Measurements from ENCODE around the gene FAM43B.

The FAM43B gene

GRCh38 chr1:20528221-20528620, 24.2 kb upstream of the FAM43B start:
- Histone ChIP-seq H3K4me1 (ENCODE audit: control insufficient read depth, insufficient read depth, low read length, unreplicated experiment) (no peaks in the 10 kb centered on the region), H3K36me3 (ENCODE audit: insufficient read depth, low read length) (no peaks in the 10 kb centered on the region), H3K4me3 (ENCODE audit: low read depth, low read length) (no peak overlapping the region), H3K27ac (ENCODE audit: low read depth, low read length) (no peak overlapping the region), H3K79me2 (ENCODE audit: control insufficient read depth, insufficient read depth, low read length, unreplicated experiment) (no peaks in the 10 kb centered on the region), H2AFZ (ENCODE audit: low read length, unreplicated experiment) (no peak overlapping the region), H3K27me3 (ENCODE audit: insufficient read depth, low read length) (peaks cover 38% of the 10 kb centered on the region)

DNA sequence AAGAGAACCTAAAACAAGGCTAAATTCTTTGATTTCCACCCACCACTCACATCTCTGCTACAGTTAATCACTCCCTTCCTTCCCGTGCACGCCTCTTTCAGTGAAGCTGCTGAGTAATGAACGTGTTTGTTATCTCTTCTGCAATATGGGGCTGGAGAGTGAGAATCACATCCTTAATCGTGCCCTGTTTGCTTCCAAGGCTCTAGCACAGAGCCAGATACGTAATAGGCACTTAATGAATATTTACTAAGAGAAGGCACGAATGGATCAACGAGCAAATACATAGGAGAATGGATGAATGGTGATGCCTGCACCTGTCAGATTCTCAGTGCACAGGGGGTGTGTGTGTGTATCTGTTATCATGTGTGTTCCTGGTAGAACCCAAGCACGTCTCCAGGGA, 22.1 kb upstream of the FAM43B start:
- H3K36me3 ChIP-seq (ENCODE audit: insufficient read depth, low read length): no peaks in the 10 kb centered on the region
- H2AFZ ChIP-seq (ENCODE audit: low read length, unreplicated experiment): no peak overlapping the region
- no peaks in the 10 kb centered on the region for H3K4me1 ChIP-seq (ENCODE audit: control insufficient read depth, insufficient read depth, low read length, unreplicated experiment)
- no peaks in the 10 kb centered on the region for H3K79me2 ChIP-seq (ENCODE audit: control insufficient read depth, insufficient read depth, low read length, unreplicated experiment)
- H3K4me3 ChIP-seq (ENCODE audit: low read depth, low read length): no peak overlapping the region
- H3K27ac ChIP-seq (ENCODE audit: low read depth, low read length): no peak overlapping the region
- peaks cover 59% of the 10 kb centered on the region for H3K27me3 ChIP-seq (ENCODE audit: insufficient read depth, low read length)

DNA sequence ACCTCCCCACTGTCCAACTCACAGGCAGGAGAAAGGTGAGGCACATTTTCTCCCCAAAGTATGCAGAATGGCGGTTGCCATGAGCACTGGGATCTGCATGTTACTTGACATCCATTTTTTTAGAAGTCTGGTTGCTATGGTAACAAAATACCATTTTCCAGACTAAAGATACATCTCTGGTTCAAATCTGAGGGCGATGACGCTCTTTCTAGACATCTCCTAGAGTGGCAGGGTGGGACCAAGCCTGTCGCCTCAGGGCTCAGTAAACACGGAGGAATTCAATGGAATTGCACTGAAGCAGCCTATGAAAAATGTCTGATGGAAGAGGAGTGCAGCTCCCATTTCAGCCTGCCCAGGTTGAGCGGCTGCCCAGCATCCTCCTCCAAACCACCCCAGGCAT, 21.5 kb upstream of the FAM43B start:
- no peaks in the 10 kb centered on the region for H3K36me3 ChIP-seq (ENCODE audit: insufficient read depth, low read length)
- no peaks in the 10 kb centered on the region for H3K79me2 ChIP-seq (ENCODE audit: control insufficient read depth, insufficient read depth, low read length, unreplicated experiment)
- H3K4me1 ChIP-seq (ENCODE audit: control insufficient read depth, insufficient read depth, low read length, unreplicated experiment): no peaks in the 10 kb centered on the region
- no peak overlapping the region for H3K4me3 ChIP-seq (ENCODE audit: low read depth, low read length)
- peaks cover 65% of the 10 kb centered on the region for H3K27me3 ChIP-seq (ENCODE audit: insufficient read depth, low read length)
- H2AFZ ChIP-seq (ENCODE audit: low read length, unreplicated experiment): no peak overlapping the region
- H3K27ac ChIP-seq (ENCODE audit: low read depth, low read length): no peak overlapping the region

DNA sequence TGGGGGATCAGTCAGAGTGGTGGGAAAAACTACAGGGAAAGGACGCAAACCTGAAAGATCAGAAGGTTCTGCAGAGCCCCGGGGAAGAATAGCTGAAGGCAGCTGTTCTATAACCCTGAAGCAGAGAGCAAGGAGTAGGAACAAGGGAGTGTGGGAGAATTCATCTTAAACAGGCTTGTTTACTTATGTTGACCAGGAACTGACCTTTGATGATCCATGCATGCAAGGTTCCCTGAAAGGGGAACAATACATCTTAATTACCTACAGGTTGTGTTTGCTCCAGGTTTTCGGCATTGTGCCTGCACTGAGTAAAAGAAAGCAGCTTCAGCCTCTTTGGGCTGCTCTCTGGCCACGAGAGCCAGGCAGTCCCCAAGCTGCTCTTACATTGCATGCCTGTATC, 18.7 kb upstream of the FAM43B start:
- no peaks in the 10 kb centered on the region for H3K36me3 ChIP-seq (ENCODE audit: insufficient read depth, low read length)
- H3K4me1 ChIP-seq (ENCODE audit: control insufficient read depth, insufficient read depth, low read length, unreplicated experiment): no peaks in the 10 kb centered on the region
- no peak overlapping the region for H3K27ac ChIP-seq (ENCODE audit: low read depth, low read length)
- peaks cover 63% of the 10 kb centered on the region for H3K27me3 ChIP-seq (ENCODE audit: insufficient read depth, low read length)
- H3K4me3 ChIP-seq (ENCODE audit: low read depth, low read length): no peak overlapping the region
- no peak overlapping the region for H2AFZ ChIP-seq (ENCODE audit: low read length, unreplicated experiment)
- no peaks in the 10 kb centered on the region for H3K79me2 ChIP-seq (ENCODE audit: control insufficient read depth, insufficient read depth, low read length, unreplicated experiment)

- Histone ChIP-seq H3K4me1 (ENCODE audit: control insufficient read depth, insufficient read depth, low read length, unreplicated experiment) (no peaks in the 10 kb centered on the region), H3K27me3 (ENCODE audit: insufficient read depth, low read length) (peaks cover 51% of the 10 kb centered on the region), H3K27ac (ENCODE audit: low read depth, low read length) (no peak overlapping the region)
These were observed 17.5 kb upstream of the FAM43B start for GRCh38 chr1:20534659-20535417.

GRCh38 chr1:20538227-20538626, 14.1 kb upstream of the FAM43B start:
- no peaks in the 10 kb centered on the region for H3K36me3 ChIP-seq (ENCODE audit: insufficient read depth, low read length)
- peaks cover 36% of the 10 kb centered on the region; the same call in 1 of the 2 replicates for H3K27me3 ChIP-seq (ENCODE audit: insufficient read depth, low read length)
- H3K4me3 ChIP-seq (ENCODE audit: low read depth, low read length): no peak overlapping the region
- no peak overlapping the region for H3K27ac ChIP-seq (ENCODE audit: low read depth, low read length)
- no peaks in the 10 kb centered on the region for H3K79me2 ChIP-seq (ENCODE audit: control insufficient read depth, insufficient read depth, low read length, unreplicated experiment)
- no peak overlapping the region for H2AFZ ChIP-seq (ENCODE audit: low read length, unreplicated experiment)
- H3K4me1 ChIP-seq (ENCODE audit: control insufficient read depth, insufficient read depth, low read length, unreplicated experiment): no peaks in the 10 kb centered on the region

More at GRCh38 chr1:20534659-20535417, 17.5 kb upstream of the FAM43B start:
- H3K4me3 ChIP-seq (ENCODE audit: low read depth, low read length): no peak overlapping the region
- H3K79me2 ChIP-seq (ENCODE audit: control insufficient read depth, insufficient read depth, low read length, unreplicated experiment): no peaks in the 10 kb centered on the region
- H3K36me3 ChIP-seq (ENCODE audit: insufficient read depth, low read length): no peaks in the 10 kb centered on the region
- H2AFZ ChIP-seq (ENCODE audit: low read length, unreplicated experiment): no peak overlapping the region

DNA sequence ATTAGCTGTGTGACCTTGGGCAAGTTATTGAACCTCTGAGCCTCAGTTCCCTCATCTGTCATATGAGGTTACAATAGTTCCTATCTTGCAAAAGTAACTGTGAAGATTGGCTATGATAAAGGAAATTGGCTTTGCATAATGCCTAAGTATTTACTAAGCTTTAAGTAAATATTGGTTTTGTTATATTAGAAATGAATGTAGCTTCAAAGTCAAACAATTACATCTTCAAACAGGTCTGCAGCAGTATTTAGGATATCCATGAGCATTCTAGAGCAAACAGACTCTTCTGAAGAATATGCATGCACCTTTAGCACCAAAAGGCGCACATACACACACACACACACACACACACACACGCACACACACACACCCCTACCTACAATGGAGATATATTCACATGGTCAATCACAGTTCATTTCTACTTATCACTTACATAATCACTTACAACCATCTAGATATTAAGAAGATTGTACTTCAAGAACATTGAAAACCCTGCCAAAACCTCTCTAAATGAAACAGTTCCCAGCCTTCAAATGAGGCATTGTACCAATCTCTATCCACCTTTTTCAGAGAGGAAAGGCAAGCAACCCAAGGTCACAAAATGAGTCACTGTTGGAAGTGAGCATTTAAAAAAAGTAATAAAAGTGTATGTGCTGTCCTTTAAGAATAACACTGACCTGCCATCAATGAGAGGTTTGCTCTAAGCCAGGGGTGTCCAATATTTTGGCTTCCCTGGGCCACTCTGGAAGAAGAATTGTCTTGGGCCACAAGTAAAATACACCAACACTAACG, 13.4 kb upstream of the FAM43B start:
- no peak overlapping the region for H2AFZ ChIP-seq (ENCODE audit: low read length, unreplicated experiment)
- no peaks in the 10 kb centered on the region for H3K79me2 ChIP-seq (ENCODE audit: control insufficient read depth, insufficient read depth, low read length, unreplicated experiment)
- H3K4me1 ChIP-seq (ENCODE audit: control insufficient read depth, insufficient read depth, low read length, unreplicated experiment): no peaks in the 10 kb centered on the region
- no peaks in the 10 kb centered on the region for H3K36me3 ChIP-seq (ENCODE audit: insufficient read depth, low read length)
- H3K27me3 ChIP-seq (ENCODE audit: insufficient read depth, low read length): peaks cover 28% of the 10 kb centered on the region; the same call in 1 of the 2 replicates
- H3K4me3 ChIP-seq (ENCODE audit: low read depth, low read length): no peak overlapping the region
- H3K27ac ChIP-seq (ENCODE audit: low read depth, low read length): no peak overlapping the region

GRCh38 chr1:20540281-20540680, 12.1 kb upstream of the FAM43B start:
- Histone ChIP-seq H3K4me1 (ENCODE audit: control insufficient read depth, insufficient read depth, low read length, unreplicated experiment) (no peaks in the 10 kb centered on the region), H3K4me3 (ENCODE audit: low read depth, low read length) (no peak overlapping the region), H3K79me2 (ENCODE audit: control insufficient read depth, insufficient read depth, low read length, unreplicated experiment) (no peaks in the 10 kb centered on the region), H3K27ac (ENCODE audit: low read depth, low read length) (no peak overlapping the region), H3K27me3 (ENCODE audit: insufficient read depth, low read length) (peaks cover 18% of the 10 kb centered on the region), H3K36me3 (ENCODE audit: insufficient read depth, low read length) (no peaks in the 10 kb centered on the region), H2AFZ (ENCODE audit: low read length, unreplicated experiment) (no peak overlapping the region)

GRCh38 chr1:20546637-20547036, 5.7 kb upstream of the FAM43B start:
- no peak overlapping the region for H2AFZ ChIP-seq (ENCODE audit: low read length, unreplicated experiment)
- peaks cover 15% of the 10 kb centered on the region for H3K27me3 ChIP-seq (ENCODE audit: insufficient read depth, low read length)
- H3K79me2 ChIP-seq (ENCODE audit: control insufficient read depth, insufficient read depth, low read length, unreplicated experiment): no peaks in the 10 kb centered on the region
- no peak overlapping the region for H3K27ac ChIP-seq (ENCODE audit: low read depth, low read length)
- no peak overlapping the region for H3K4me3 ChIP-seq (ENCODE audit: low read depth, low read length)
- peaks cover 4% of the 10 kb centered on the region for H3K4me1 ChIP-seq (ENCODE audit: control insufficient read depth, insufficient read depth, low read length, unreplicated experiment)
- no peaks in the 10 kb centered on the region for H3K36me3 ChIP-seq (ENCODE audit: insufficient read depth, low read length)

DNA sequence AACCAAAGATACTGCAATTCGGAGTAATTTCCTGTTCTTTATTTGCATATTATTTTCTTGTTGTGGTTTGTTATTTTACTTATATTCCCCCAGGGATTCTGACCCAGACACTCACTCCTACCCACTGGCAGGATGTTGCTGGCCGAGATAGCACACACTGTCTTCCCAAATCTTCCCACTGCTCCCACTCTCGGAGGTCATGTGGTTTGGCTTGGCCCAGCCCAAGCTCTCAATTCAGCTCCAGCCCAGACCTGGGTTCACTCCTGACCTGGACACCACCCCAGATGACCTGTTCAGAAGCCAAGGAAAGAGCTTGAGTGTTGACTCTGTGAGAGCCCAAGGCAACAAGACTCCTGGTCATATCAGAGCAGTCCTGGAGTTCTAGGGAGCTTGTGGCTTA, 1.2 kb upstream of the FAM43B start:
- H3K36me3 ChIP-seq (ENCODE audit: insufficient read depth, low read length): no peaks in the 10 kb centered on the region
- peaks cover 4% of the 10 kb centered on the region for H3K4me1 ChIP-seq (ENCODE audit: control insufficient read depth, insufficient read depth, low read length, unreplicated experiment)
- no peak overlapping the region for H3K27ac ChIP-seq (ENCODE audit: low read depth, low read length)
- H3K4me3 ChIP-seq (ENCODE audit: low read depth, low read length): no peak overlapping the region
- no peak overlapping the region for H2AFZ ChIP-seq (ENCODE audit: low read length, unreplicated experiment)
- H3K27me3 ChIP-seq (ENCODE audit: insufficient read depth, low read length): peaks cover 34% of the 10 kb centered on the region
- no peaks in the 10 kb centered on the region for H3K79me2 ChIP-seq (ENCODE audit: control insufficient read depth, insufficient read depth, low read length, unreplicated experiment)
